Upper lobe of left lung (tissue), 6 donors: ENCODE data around the gene RNMT. TPM values are rescaled to one million over a fixed set of nuclear protein-coding genes. Genes with fewer than 3 reads are reported as not detected.
"Not testable (repeated sequence)": the region's sequence is repeated elsewhere in the genome, so short reads cannot be mapped to it uniquely, and the experiment has no call there.

Experiments used
- ATAC-seq, 2 donors: fragments of 200-7000 bp; cut with Tn5 transposase; one replicate each; pipeline ENCODE4 v1.9.1; 2022; ENCODE audit warnings: mild to moderate bottlenecking in 2 of 2, moderate library complexity in 2 of 2; ENCODE audit not compliant: low FRiP score in 2 of 2
- DNase-seq, 2 donors: peaks; one replicate each; pipeline ENCODE4 v3.0.0-alpha.2; 2019 to 2020
- H3K27ac ChIP-seq, 4 donors: fragments of 200-600 bp; sonication (generic); one replicate each; pipeline ENCODE4 v1.5.1; 2016 to 2019
- H3K27me3 ChIP-seq, 4 donors: fragments of 200-600 bp; sonication (generic); one replicate each; pipeline ENCODE4 v1.5.1; 2017 to 2019
- H3K36me3 ChIP-seq, 4 donors: fragments of 200-600 bp; sonication (generic); one replicate each; pipeline ENCODE4 v1.5.1; 2016 to 2019
- H3K4me1 ChIP-seq, 4 donors: fragments of 200-600 bp; sonication (generic); one replicate each; pipeline ENCODE4 v1.5.1; 2018 to 2019
- H3K4me3 ChIP-seq, 4 donors: fragments of 200-600 bp; sonication (generic); one replicate each; pipeline ENCODE4 v1.5.1; 2017 to 2019; ENCODE audit warnings: mild to moderate bottlenecking in 2 of 4, moderate library complexity in 1 of 4
- H3K9me3 ChIP-seq, 4 donors: fragments of 200-600 bp; sonication (generic); one replicate each; pipeline ENCODE4 v1.5.1; 2018 to 2019
- EP300 ChIP-seq, 4 donors: sonication (generic); formaldehyde crosslinking; IDR thresholded peaks; one replicate each; pipeline ENCODE4 v1.5.1; 2017; ENCODE audit warnings: antibody characterized with exemption in 4 of 4, control low read depth in 2 of 4
- POLR2A ChIP-seq, 4 donors: fragments of 450-650 bp; IDR thresholded peaks; one replicate each; pipeline ENCODE4 v1.5.1; 2016 to 2017; ENCODE audit warnings: antibody characterized with exemption in 4 of 4, mild to moderate bottlenecking in 2 of 4
- POLR2AphosphoS5 ChIP-seq, 2 donors: sonication (generic); formaldehyde crosslinking; IDR thresholded peaks; one replicate each; pipeline ENCODE4 v1.5.1; 2017; ENCODE audit warnings: antibody characterized with exemption in 2 of 2
- WGBS, 2 donors: methylation state at CpG; one replicate each; pipeline ENCODE4 v1.1.5; 2017 to 2018; 5-methylcytosine and 5-hydroxymethylcytosine counted together
- total RNA-seq, 6 donors: library from RNA; depleted of rRNA in 4 of 6; stranded (reverse); fragments of >200 nt in 4 of 6; gene quantifications; one replicate each; pipeline versions ENCODE4 v1.1.0 to v1.2.1, GENCODE V29; 2016 to 2021
- TF ChIP-seq, protein P1 (sequence below), 6 experiments: fragments of 450-650 bp in 4 of 6; fragments of 200-600 bp in 2 of 6; sonication (generic) in 2 of 6; IDR thresholded peaks; one replicate each; pipeline ENCODE4 v1.5.1; 2016 to 2019; ENCODE audit warnings: antibody characterized with exemption in 6 of 6
- donor health status: DM: no; HTN: no; CAD: no; lungs with moderate emphysema.
- donor health status: DM: no; HTN: yes; CAD: no; lungs with severe emphysema.

Gene RNMT
- total RNA-seq, 6 donors from 2014 or later: 15.4 to 29.4 (median 23.5) TPM

DNA sequence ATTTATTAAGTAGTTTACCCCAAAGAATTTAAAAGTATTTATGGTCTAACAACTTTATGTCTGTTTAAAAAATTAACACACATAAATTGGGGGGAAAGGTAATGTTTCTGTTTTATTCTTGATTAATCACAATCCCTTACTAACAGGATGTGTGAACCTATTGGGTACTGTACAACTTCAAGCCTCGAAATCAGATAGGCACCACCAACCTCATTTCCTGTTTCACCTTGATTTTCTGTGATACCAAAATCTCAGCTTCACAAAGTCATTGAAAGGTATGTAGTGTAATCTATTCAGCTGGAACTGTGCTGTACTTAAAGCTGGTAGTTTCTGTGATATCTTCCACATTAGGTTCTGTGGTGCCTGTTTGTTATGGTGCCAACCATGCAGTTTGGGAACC, 4.0 kb downstream of the RNMT start:
- ATAC-seq (no peak), DNase-seq (no peak)
- Histone ChIP-seq H3K27me3 (no peaks in the 10 kb centered on the region), H3K36me3 (peaks cover 13 to 35% (median 17%) of the 10 kb centered on the region in 4 donors), H3K27ac (no peak overlapping the region), H3K4me1 (peaks cover 2 to 13% (median 10%) of the 10 kb centered on the region in 4 donors), H3K9me3 (no peaks in the 10 kb centered on the region), H3K4me3 (no peak overlapping the region)
- TF ChIP-seq EP300 (IDR thresholded peaks at IDR 0.05) (no peak), POLR2A (IDR thresholded peaks at IDR 0.05) (no peak)
- TF ChIP-seq, protein P1, sequence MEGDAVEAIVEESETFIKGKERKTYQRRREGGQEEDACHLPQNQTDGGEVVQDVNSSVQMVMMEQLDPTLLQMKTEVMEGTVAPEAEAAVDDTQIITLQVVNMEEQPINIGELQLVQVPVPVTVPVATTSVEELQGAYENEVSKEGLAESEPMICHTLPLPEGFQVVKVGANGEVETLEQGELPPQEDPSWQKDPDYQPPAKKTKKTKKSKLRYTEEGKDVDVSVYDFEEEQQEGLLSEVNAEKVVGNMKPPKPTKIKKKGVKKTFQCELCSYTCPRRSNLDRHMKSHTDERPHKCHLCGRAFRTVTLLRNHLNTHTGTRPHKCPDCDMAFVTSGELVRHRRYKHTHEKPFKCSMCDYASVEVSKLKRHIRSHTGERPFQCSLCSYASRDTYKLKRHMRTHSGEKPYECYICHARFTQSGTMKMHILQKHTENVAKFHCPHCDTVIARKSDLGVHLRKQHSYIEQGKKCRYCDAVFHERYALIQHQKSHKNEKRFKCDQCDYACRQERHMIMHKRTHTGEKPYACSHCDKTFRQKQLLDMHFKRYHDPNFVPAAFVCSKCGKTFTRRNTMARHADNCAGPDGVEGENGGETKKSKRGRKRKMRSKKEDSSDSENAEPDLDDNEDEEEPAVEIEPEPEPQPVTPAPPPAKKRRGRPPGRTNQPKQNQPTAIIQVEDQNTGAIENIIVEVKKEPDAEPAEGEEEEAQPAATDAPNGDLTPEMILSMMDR (IDR thresholded peaks at IDR 0.05): no peak
- WGBS, 2 donors: 75 to 84% methylated on average over 1 of the region's 1 CpG

GRCh38 chr18:13735681-13736080, 9.2 kb downstream of the RNMT start:
- TF ChIP-seq POLR2AphosphoS5 (IDR thresholded peaks at IDR 0.05) (no peak), POLR2A (IDR thresholded peaks at IDR 0.05) (no peak), EP300 (IDR thresholded peaks at IDR 0.05) (no peak)
- TF ChIP-seq, protein P1 (IDR thresholded peaks at IDR 0.05): no peak
- Histone ChIP-seq H3K9me3 (no peaks in the 10 kb centered on the region), H3K4me1 (no peaks in the 10 kb centered on the region), H3K36me3 (peaks cover 32 to 87% (median 49%) of the 10 kb centered on the region in 4 donors), H3K27ac (no peak overlapping the region), H3K4me3 (no peak overlapping the region), H3K27me3 (no peaks in the 10 kb centered on the region)
- DNase-seq: no peak
- no peak for ATAC-seq
- WGBS, 2 donors: 90 to 91% methylated on average over 2 of the region's 2 CpGs

GRCh38 chr18:13745696-13746095, 19.2 kb downstream of the RNMT start:
- DNase-seq: no peak
- peaks cover 17 to 88% (median 57%) of the 10 kb centered on the region in 4 donors for H3K36me3 ChIP-seq
- ATAC-seq: no peak
- no peak overlapping the region for H3K27ac ChIP-seq
- no peaks in the 10 kb centered on the region for H3K4me1 ChIP-seq
- H3K4me3 ChIP-seq: no peak overlapping the region
- WGBS, 2 donors: 73 to 76% methylated on average over 3 of the region's 3 CpGs
- H3K27me3 ChIP-seq: no peaks in the 10 kb centered on the region
- H3K9me3 ChIP-seq: no peaks in the 10 kb centered on the region
- TF ChIP-seq POLR2AphosphoS5 (IDR thresholded peaks at IDR 0.05): no peak
- no peak for TF ChIP-seq POLR2A (IDR thresholded peaks at IDR 0.05)

- Histone ChIP-seq H3K27ac (no peak overlapping the region), H3K9me3 (no peaks in the 10 kb centered on the region), H3K4me1 (no peaks in the 10 kb centered on the region), H3K4me3 (no peak overlapping the region), H3K27me3 (no peaks in the 10 kb centered on the region), H3K36me3 (peaks cover 13 to 81% (median 48%) of the 10 kb centered on the region in 4 donors)
- WGBS, 2 donors: 95 to 100% methylated on average over 3 of the region's 3 CpGs
- ATAC-seq (no peak), DNase-seq (no peak)
- TF ChIP-seq, protein P1 (IDR thresholded peaks at IDR 0.05): no peak
- no peak for TF ChIP-seq EP300 (IDR thresholded peaks at IDR 0.05)
- no peak for TF ChIP-seq POLR2A (IDR thresholded peaks at IDR 0.05)
- TF ChIP-seq POLR2AphosphoS5 (IDR thresholded peaks at IDR 0.05): no peak
These were observed 20.2 kb downstream of the RNMT start for GRCh38 chr18:13746633-13747032.

DNA sequence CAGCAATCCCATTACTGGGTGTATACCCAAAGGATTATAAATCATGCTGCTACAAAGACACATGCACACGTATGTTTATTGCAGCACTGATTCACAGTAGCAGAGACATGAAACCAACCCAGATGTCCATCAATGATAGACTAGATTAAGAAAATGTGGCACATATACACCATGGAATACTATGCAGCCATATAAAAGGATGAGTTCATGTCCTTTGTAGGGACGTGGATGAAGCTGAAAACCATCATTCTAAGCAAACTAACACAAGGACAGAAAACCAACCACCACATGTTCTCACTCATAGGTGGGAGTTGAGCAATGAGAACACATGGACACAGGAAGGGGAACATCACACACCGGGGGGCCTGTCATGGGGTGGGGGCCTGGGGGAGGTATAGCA, 25.1 kb downstream of the RNMT start:
- peaks cover 14 to 85% (median 63%) of the 10 kb centered on the region in 4 donors for H3K36me3 ChIP-seq
- not testable (repeated sequence) for ATAC-seq, H3K9me3 ChIP-seq, H3K27ac ChIP-seq, H3K4me1 ChIP-seq, H3K27me3 ChIP-seq, H3K4me3 ChIP-seq, DNase-seq
- 91 to 97% methylated on average over 3 of the region's 3 CpGs for WGBS, 2 donors

- DNase-seq (no peak), ATAC-seq (no peak)
- 88 to 93% methylated on average over 2 of the region's 2 CpGs for WGBS, 2 donors
- no peaks in the 10 kb centered on the region for H3K4me1 ChIP-seq
- H3K9me3 ChIP-seq: no peaks in the 10 kb centered on the region
- no peak overlapping the region for H3K4me3 ChIP-seq
- TF ChIP-seq, protein P1 (IDR thresholded peaks at IDR 0.05): no peak
- no peak for TF ChIP-seq EP300 (IDR thresholded peaks at IDR 0.05)
- no peak for TF ChIP-seq POLR2A (IDR thresholded peaks at IDR 0.05)
- no peak for TF ChIP-seq POLR2AphosphoS5 (IDR thresholded peaks at IDR 0.05)
- H3K27me3 ChIP-seq: no peaks in the 10 kb centered on the region
- H3K36me3 ChIP-seq: peaks cover 12 to 64% (median 40%) of the 10 kb centered on the region in 4 donors
- no peak overlapping the region for H3K27ac ChIP-seq
These were observed 29.8 kb downstream of the RNMT start for GRCh38 chr18:13756261-13756660.
